Panc1 (cell line): Measurements from ENCODE around the gene CAV3. TPM values are rescaled to one million over a fixed set of nuclear protein-coding genes. Genes with fewer than 3 reads are reported as not detected.

Experiments
- ATAC-seq: fragments of 200-7000 bp; cut with Tn5 transposase; 2 replicates; pipeline ENCODE4 v1.9.1; 2020; ENCODE audit warnings: mild to moderate bottlenecking, moderate library complexity
- BruUV-seq: library from RNA; stranded (reverse); fragments of 400-500 nt; replicated peaks from 2 replicates; lab custom pipeline; 2021; lab: Mats Ljungman, UMichigan
- CTCF ChIA-PET: fragments of 300-600 bp; sonication (Branson Sonifier 250); formaldehyde crosslinking; loops from one replicate; lab custom pipeline; 2022; ENCODE audit warnings: antibody characterized with exemption; lab: Charles Lee
- POLR2A ChIA-PET: fragments of 300-600 bp; sonication (Branson Sonifier 250); formaldehyde crosslinking; loops from one replicate; lab custom pipeline; 2022; ENCODE audit warnings: antibody characterized with exemption; lab: Charles Lee
- DNase-seq: peaks from one replicate; pipeline ENCODE4 v3.0.0-alpha.2; 2010; ENCODE audit warnings: low read depth, low spot score
- H3K27ac ChIP-seq: 2 replicates; pipeline ENCODE4 v1.5.1; 2011; ENCODE audit warnings: mild to moderate bottlenecking, low read length, inconsistent platforms
- H3K27me3 ChIP-seq: fragments of 200-500 bp; sonication (Bioruptor generic); 2 replicates; pipeline ENCODE4 v1.6.0; 2014; ENCODE audit warnings: low read length, inconsistent platforms; ENCODE audit not compliant: control insufficient read depth, insufficient read depth
- H3K36me3 ChIP-seq: fragments of 200-500 bp; sonication (Bioruptor generic); 2 replicates; pipeline ENCODE4 v1.5.1; 2014; ENCODE audit warnings: inconsistent platforms, mild to moderate bottlenecking, low read length, moderate library complexity; ENCODE audit not compliant: control insufficient read depth, insufficient read depth
- H3K4me1 ChIP-seq: 2 replicates; pipeline ENCODE4 v1.5.1; 2011; ENCODE audit warnings: inconsistent platforms, mild to moderate bottlenecking, low read length, moderate library complexity; ENCODE audit not compliant: control insufficient read depth, insufficient read depth
- H3K4me3 ChIP-seq, 2 experiments: 2 replicates each; pipeline ENCODE4 v1.5.1; 2011 to 2012; ENCODE audit warnings: low read depth in 2 of 2, low read length in 2 of 2, mild to moderate bottlenecking in 2 of 2, inconsistent platforms in 1 of 2, moderate library complexity in 1 of 2
- H3K9me3 ChIP-seq: fragments of 200-500 bp; sonication (Bioruptor generic); 2 replicates; pipeline ENCODE4 v1.5.1; 2014; ENCODE audit warnings: low read depth, mild to moderate bottlenecking, inconsistent platforms, low read length, moderate library complexity; ENCODE audit not compliant: control insufficient read depth, insufficient read depth
- POLR2AphosphoS5 ChIP-seq: IDR thresholded peaks from 2 replicates; pipeline ENCODE4 v1.6.1; 2012; ENCODE audit warnings: mild to moderate bottlenecking, low read depth, low read length, moderate library complexity
- SIN3A ChIP-seq: IDR thresholded peaks from 2 replicates; pipeline ENCODE4 v1.6.1; 2012; ENCODE audit warnings: low read depth, mild to moderate bottlenecking, low read length, moderate library complexity, borderline replicate concordance; ENCODE audit not compliant: insufficient read depth
- TCF7L2 ChIP-seq: IDR thresholded peaks from 2 replicates; pipeline ENCODE4 v1.6.1; 2011; ENCODE audit warnings: mild to moderate bottlenecking, low read depth, low read length, inconsistent platforms
- in situ Hi-C: cut with HindIII; loops from 2 replicates; pipeline ENCODE4 v1.10.0; 2016; ENCODE audit warnings: low sequenced_read_pairs, low pct_unique_long_range_greater_than_20kb
- intact Hi-C: fragments of 100-400 bp; cut with micrococcal nuclease; formaldehyde crosslinking; loops from one replicate; pipeline ENCODE4 v1.10.0; 2022; ENCODE audit not compliant: unreplicated experiment
- total RNA-seq: library from RNA; stranded (reverse); gene quantifications from one replicate; pipeline ENCODE4 v1.2.1, GENCODE V29; 2021; ENCODE audit not compliant: unreplicated experiment
- TF ChIP-seq, protein P1 (sequence below), 2 experiments: IDR thresholded peaks; 2 replicates each; pipeline ENCODE4 v1.6.1; 2011 to 2012; ENCODE audit warnings: low read depth in 2 of 2, control low read depth in 1 of 2, low read length in 1 of 2, mild to moderate bottlenecking in 1 of 2, moderate library complexity in 1 of 2; ENCODE audit not compliant: insufficient read depth in 1 of 2
- TF ChIP-seq, protein P2 (sequence below): fragments of 450-650 bp; IDR thresholded peaks from 2 replicates; pipeline ENCODE4 v1.5.1; 2017; ENCODE audit warnings: mild to moderate bottlenecking

Gene CAV3
- total RNA-seq, 1 experiment from 2014 or later: not detected

DNA sequence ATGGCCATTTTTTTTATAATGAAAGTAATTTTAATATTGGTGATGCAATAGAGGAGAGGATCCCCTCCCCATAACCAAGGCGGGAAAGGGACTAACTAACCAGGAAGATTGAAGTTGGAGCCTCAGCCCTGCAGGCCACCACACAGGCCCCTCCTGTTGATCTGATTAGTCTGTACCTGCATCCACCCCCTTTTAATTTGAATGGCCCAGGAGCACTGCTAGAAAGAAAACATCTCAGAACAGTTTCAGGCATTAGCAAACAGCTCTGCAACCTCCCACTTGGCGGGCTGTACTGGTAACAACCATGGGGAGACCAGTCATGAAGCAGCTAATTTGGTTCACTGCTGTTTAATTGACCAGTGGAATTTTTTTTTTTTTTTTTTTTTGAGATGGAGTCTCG, 10.3 kb downstream of the CAV3 start:
- Histone ChIP-seq H3K9me3 (no peaks in the 10 kb centered on the region), H3K4me1 (peaks cover 5% of the 10 kb centered on the region), H3K27me3 (no peaks in the 10 kb centered on the region), H3K4me3 (no peak overlapping the region), H3K27ac (no peak overlapping the region), H3K36me3 (no peaks in the 10 kb centered on the region)
- in situ Hi-C loops (no loop called here), intact Hi-C loops (no loop called here)
- no TSS peak for BruUV-seq
- no peak for DNase-seq
- ATAC-seq: no peak
- TF ChIP-seq, protein P1, sequence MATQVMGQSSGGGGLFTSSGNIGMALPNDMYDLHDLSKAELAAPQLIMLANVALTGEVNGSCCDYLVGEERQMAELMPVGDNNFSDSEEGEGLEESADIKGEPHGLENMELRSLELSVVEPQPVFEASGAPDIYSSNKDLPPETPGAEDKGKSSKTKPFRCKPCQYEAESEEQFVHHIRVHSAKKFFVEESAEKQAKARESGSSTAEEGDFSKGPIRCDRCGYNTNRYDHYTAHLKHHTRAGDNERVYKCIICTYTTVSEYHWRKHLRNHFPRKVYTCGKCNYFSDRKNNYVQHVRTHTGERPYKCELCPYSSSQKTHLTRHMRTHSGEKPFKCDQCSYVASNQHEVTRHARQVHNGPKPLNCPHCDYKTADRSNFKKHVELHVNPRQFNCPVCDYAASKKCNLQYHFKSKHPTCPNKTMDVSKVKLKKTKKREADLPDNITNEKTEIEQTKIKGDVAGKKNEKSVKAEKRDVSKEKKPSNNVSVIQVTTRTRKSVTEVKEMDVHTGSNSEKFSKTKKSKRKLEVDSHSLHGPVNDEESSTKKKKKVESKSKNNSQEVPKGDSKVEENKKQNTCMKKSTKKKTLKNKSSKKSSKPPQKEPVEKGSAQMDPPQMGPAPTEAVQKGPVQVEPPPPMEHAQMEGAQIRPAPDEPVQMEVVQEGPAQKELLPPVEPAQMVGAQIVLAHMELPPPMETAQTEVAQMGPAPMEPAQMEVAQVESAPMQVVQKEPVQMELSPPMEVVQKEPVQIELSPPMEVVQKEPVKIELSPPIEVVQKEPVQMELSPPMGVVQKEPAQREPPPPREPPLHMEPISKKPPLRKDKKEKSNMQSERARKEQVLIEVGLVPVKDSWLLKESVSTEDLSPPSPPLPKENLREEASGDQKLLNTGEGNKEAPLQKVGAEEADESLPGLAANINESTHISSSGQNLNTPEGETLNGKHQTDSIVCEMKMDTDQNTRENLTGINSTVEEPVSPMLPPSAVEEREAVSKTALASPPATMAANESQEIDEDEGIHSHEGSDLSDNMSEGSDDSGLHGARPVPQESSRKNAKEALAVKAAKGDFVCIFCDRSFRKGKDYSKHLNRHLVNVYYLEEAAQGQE (IDR thresholded peaks at IDR 0.05; ENCODE audit: insufficient read depth in 1 of 2, low read depth in 2 of 2, low read length in 1 of 2): no peak
- TF ChIP-seq TCF7L2: no peak
- no peak for TF ChIP-seq POLR2AphosphoS5
- TF ChIP-seq SIN3A: no peak
- TF ChIP-seq, protein P2, sequence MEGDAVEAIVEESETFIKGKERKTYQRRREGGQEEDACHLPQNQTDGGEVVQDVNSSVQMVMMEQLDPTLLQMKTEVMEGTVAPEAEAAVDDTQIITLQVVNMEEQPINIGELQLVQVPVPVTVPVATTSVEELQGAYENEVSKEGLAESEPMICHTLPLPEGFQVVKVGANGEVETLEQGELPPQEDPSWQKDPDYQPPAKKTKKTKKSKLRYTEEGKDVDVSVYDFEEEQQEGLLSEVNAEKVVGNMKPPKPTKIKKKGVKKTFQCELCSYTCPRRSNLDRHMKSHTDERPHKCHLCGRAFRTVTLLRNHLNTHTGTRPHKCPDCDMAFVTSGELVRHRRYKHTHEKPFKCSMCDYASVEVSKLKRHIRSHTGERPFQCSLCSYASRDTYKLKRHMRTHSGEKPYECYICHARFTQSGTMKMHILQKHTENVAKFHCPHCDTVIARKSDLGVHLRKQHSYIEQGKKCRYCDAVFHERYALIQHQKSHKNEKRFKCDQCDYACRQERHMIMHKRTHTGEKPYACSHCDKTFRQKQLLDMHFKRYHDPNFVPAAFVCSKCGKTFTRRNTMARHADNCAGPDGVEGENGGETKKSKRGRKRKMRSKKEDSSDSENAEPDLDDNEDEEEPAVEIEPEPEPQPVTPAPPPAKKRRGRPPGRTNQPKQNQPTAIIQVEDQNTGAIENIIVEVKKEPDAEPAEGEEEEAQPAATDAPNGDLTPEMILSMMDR: no peak
- CTCF ChIA-PET: no interaction called here
- POLR2A ChIA-PET: no interaction called here

DNA sequence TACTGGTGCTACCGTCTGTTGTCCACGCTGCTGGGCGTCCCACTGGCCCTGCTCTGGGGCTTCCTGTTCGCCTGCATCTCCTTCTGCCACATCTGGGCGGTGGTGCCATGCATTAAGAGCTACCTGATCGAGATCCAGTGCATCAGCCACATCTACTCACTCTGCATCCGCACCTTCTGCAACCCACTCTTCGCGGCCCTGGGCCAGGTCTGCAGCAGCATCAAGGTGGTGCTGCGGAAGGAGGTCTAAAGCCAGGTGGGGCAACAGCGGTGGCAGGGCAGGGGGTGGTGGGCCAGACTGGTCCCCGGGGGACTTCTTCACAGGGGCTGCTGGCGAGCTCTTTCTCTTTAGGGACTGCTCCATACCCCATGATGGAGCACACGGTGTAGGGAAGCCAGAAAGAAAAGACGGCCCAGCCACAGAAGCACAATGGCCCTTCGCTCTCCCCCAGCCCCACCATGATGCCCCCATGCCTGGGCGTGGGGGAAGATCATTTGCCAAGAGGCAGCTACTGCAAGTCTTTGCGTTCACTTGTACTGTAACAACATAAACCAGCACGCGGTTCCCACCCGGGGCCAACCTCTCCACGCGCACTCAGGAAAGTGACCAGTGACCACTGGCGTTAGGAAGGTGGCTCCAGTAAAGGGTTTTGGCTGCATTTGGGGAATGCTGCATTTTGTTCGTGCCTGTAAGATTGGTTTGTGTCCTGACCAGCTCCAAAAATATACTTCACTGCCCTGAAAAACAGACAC, 12.2 kb downstream of the CAV3 start:
- DNase-seq: no peak
- intact Hi-C loops: no loop called here
- Histone ChIP-seq H3K36me3 (no peaks in the 10 kb centered on the region), H3K4me1 (peaks cover 5% of the 10 kb centered on the region), H3K27ac (no peak overlapping the region), H3K27me3 (no peaks in the 10 kb centered on the region), H3K4me3 (no peak overlapping the region), H3K9me3 (no peaks in the 10 kb centered on the region)
- ATAC-seq: no peak
- in situ Hi-C loops: no loop called here
- BruUV-seq: no TSS peak
- POLR2A ChIA-PET: no interaction called here
- TF ChIP-seq, protein P2: no peak
- TF ChIP-seq, protein P1 (IDR thresholded peaks at IDR 0.05; ENCODE audit: insufficient read depth in 1 of 2, low read depth in 2 of 2, low read length in 1 of 2): no peak
- TF ChIP-seq TCF7L2 (no peak), SIN3A (no peak), POLR2AphosphoS5 (no peak)
- CTCF ChIA-PET: no interaction called here
